ENCODE measurements around the gene TTC12. TPM values are rescaled to one million over a fixed set of nuclear protein-coding genes. Genes with fewer than 3 reads are reported as not detected.

The TTC12 gene
- total and polyA plus RNA-seq, 12 donors: 5.6 to 26.9 (median 16.5) TPM

DNA sequence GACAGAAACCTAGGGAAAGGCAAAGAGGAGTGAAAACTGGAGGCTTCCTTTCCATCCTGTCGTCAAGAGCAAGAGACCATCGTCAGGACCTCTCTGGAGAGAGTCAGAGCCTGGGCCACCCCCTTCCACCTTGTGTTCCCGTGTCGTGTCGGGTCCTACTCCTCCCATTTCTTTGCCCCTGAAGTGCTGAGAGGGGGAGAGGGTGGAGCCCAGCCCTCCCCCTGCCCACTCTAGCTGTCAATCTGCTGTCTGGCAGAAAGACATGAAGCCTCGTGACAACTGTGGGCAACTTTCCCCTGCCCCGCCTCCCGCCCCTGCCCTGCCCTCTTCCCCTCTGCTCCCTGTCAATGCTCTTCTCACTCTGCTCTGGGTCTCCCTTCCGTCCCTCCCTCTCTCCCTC, 93.8 kb downstream of the TTC12 start:
- H3K4me1 ChIP-seq (replicated peaks in 1 of 2): no peaks in the 10 kb centered on the region
- no peak for DNase-seq
- H3K4me3 ChIP-seq: no peak overlapping the region
- H3K9me3 ChIP-seq (replicated peaks in 1 of 3): no peaks in the 10 kb centered on the region
- no peak for TF ChIP-seq POLR2A (IDR thresholded peaks at IDR 0.05)
- TF ChIP-seq, protein P1, sequence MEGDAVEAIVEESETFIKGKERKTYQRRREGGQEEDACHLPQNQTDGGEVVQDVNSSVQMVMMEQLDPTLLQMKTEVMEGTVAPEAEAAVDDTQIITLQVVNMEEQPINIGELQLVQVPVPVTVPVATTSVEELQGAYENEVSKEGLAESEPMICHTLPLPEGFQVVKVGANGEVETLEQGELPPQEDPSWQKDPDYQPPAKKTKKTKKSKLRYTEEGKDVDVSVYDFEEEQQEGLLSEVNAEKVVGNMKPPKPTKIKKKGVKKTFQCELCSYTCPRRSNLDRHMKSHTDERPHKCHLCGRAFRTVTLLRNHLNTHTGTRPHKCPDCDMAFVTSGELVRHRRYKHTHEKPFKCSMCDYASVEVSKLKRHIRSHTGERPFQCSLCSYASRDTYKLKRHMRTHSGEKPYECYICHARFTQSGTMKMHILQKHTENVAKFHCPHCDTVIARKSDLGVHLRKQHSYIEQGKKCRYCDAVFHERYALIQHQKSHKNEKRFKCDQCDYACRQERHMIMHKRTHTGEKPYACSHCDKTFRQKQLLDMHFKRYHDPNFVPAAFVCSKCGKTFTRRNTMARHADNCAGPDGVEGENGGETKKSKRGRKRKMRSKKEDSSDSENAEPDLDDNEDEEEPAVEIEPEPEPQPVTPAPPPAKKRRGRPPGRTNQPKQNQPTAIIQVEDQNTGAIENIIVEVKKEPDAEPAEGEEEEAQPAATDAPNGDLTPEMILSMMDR (IDR thresholded peaks at IDR 0.05): no peak
- WGBS, 4 donors: 65 to 75% (median 73%) methylated on average over 9 of the region's 9 CpGs
- no peak overlapping the region for H3K27ac ChIP-seq
- intact Hi-C loops (cut with DNase I): no loop called here
- no peaks in the 10 kb centered on the region for H3K27me3 ChIP-seq
- no peaks in the 10 kb centered on the region for H3K36me3 ChIP-seq (replicated peaks in 1 of 2)

DNA sequence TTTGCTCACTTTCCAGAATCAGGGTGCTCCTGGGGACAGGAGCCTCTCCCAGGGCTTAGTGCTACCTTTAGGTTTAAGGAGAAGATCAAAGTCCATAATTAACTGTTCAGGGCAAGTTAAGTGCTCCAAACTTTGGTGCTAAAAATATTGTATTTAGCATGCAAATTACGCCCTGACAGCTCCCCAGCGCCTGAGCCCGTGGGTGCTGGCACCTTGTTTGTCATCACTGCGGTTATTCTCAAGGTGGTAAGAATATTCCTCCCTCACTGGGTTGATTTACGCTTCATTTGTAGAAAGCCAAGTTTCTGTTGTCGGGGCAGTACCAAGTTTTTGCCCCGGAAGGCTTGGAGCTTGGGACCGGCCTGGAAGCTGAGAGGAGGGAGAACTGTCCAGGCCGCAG, 94.5 kb downstream of the TTC12 start:
- intact Hi-C loops (cut with DNase I): no loop called here
- H3K27me3 ChIP-seq: no peaks in the 10 kb centered on the region
- H3K4me1 ChIP-seq (replicated peaks in 1 of 2): no peaks in the 10 kb centered on the region
- no peaks in the 10 kb centered on the region for H3K9me3 ChIP-seq (replicated peaks in 1 of 3)
- no peaks in the 10 kb centered on the region for H3K36me3 ChIP-seq (replicated peaks in 1 of 2)
- H3K27ac ChIP-seq: no peak overlapping the region
- WGBS, 4 donors: 83 to 96% (median 90%) methylated on average over 9 of the region's 9 CpGs
- no peak overlapping the region for H3K4me3 ChIP-seq
- no peak for TF ChIP-seq POLR2A (IDR thresholded peaks at IDR 0.05)
- TF ChIP-seq, protein P1 (IDR thresholded peaks at IDR 0.05): no peak
- no peak for DNase-seq

DNA sequence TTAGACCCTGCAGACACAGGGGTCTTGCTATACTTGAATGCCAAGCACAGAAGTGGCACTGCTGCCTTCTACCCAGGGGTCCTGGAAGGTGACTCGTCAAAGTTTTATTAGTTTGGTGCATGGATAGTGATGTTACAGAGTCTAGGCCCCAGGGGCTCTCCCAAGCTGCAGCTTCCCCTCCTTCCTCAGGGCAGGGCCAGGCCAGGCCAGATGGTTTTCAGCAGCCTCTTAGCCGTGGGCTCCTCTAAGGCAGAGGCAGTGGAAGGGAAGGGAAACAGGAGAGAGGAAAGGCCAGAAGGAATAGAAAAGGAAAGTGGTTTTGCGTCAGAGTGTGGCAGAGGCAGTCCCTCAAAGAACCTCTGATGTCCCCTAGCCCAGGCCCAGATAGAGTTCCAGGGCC, 95.1 kb downstream of the TTC12 start:
- no peak for TF ChIP-seq POLR2A (IDR thresholded peaks at IDR 0.05)
- intact Hi-C loops (cut with DNase I): no loop called here
- no peak for DNase-seq
- Histone ChIP-seq H3K27me3 (no peaks in the 10 kb centered on the region), H3K4me1 (replicated peaks in 1 of 2) (no peaks in the 10 kb centered on the region), H3K4me3 (no peak overlapping the region), H3K27ac (no peak overlapping the region), H3K36me3 (replicated peaks in 1 of 2) (no peaks in the 10 kb centered on the region), H3K9me3 (replicated peaks in 1 of 3) (no peaks in the 10 kb centered on the region)
- WGBS, 4 donors: 77 to 86% (median 82%) methylated on average over 3 of the region's 3 CpGs

DNA sequence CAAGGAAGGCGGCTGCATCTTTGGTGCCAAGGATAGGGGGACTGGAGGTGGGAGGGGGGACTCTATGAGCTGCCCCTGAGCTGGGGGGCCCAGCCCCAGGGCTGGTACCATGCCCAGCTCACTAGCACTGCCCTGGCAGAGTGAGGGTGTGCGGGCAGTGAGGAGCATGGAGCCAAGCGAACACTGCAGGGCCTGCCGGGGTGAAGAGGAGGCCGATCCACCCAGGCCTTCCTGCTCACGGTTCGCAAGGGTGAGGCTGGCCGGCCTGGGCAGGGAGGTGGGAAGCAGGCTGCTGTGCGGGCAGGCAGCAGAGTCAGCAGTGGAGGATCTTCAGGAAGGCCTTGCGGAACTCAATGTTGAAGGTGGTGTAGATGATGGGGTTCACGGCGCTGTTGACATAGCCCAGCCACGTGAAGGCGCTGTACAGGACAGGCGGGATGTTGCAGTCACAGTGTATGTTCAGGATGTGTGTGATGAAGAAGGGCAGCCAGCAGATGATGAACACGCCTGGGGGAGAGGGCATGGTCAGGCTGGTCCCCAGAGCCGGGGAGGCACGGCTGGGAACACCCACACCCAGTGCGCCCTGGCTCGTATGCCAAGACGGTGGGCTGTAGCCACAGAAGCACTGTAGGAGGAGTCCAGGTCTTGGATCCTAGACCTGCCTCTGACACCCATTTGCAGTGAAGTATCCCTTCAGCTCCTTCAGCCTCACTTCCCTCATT, 96.2 kb downstream of the TTC12 start:
- Histone ChIP-seq H3K27me3 (no peaks in the 10 kb centered on the region), H3K27ac (no peak overlapping the region), H3K4me1 (replicated peaks in 1 of 2) (no peaks in the 10 kb centered on the region), H3K4me3 (no peak overlapping the region), H3K36me3 (replicated peaks in 1 of 2) (no peaks in the 10 kb centered on the region), H3K9me3 (replicated peaks in 1 of 3) (no peaks in the 10 kb centered on the region)
- intact Hi-C loops (cut with DNase I): no loop called here
- WGBS, 4 donors: 89 to 95% (median 94%) methylated on average over 21 of the region's 21 CpGs
- TF ChIP-seq POLR2A (IDR thresholded peaks at IDR 0.05): no peak
- TF ChIP-seq, protein P1 (IDR thresholded peaks at IDR 0.05): no peak
- DNase-seq: no peak

DNA sequence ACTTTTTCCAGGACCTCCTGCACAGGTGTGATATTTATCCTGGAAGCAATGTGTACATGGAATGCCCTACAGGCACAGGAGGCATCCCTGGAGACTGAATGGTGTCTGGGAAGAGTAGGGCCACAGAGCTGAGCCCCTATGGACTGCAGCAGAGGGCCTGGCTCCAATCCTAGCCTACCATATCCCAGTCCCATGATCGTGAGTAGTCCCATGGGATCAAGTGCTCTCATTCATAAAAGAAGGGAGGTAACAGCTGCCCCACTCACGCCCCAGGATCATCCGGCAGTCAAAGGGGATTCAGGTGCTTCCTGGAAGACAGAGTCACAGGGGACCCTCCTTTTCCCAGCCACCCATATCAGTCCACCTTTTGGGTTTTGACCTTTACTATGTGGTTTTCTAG, 97.2 kb downstream of the TTC12 start:
- no peaks in the 10 kb centered on the region for H3K9me3 ChIP-seq (replicated peaks in 1 of 3)
- H3K4me1 ChIP-seq (replicated peaks in 1 of 2): no peaks in the 10 kb centered on the region
- intact Hi-C loops (cut with DNase I): no loop called here
- no peaks in the 10 kb centered on the region for H3K27me3 ChIP-seq
- H3K27ac ChIP-seq: no peak overlapping the region
- TF ChIP-seq, protein P1 (IDR thresholded peaks at IDR 0.05): no peak
- TF ChIP-seq POLR2A (IDR thresholded peaks at IDR 0.05): no peak
- WGBS, 4 donors: 78 to 91% (median 85%) methylated on average over 3 of the region's 3 CpGs
- H3K36me3 ChIP-seq (replicated peaks in 1 of 2): no peaks in the 10 kb centered on the region
- DNase-seq: no peak
- no peak overlapping the region for H3K4me3 ChIP-seq

Measured in adrenal gland (tissue), 12 donors.